HG03103 (cell line): ENCODE measurements around the gene CDK6.

Source experiments
- ATAC-seq: cut with Tn5 transposase; IDR thresholded peaks from one replicate; pipeline ENCODE4 v1.9.1; 2021; ENCODE audit warnings: low read depth; ENCODE audit not compliant: unreplicated experiment

Gene CDK6

DNA sequence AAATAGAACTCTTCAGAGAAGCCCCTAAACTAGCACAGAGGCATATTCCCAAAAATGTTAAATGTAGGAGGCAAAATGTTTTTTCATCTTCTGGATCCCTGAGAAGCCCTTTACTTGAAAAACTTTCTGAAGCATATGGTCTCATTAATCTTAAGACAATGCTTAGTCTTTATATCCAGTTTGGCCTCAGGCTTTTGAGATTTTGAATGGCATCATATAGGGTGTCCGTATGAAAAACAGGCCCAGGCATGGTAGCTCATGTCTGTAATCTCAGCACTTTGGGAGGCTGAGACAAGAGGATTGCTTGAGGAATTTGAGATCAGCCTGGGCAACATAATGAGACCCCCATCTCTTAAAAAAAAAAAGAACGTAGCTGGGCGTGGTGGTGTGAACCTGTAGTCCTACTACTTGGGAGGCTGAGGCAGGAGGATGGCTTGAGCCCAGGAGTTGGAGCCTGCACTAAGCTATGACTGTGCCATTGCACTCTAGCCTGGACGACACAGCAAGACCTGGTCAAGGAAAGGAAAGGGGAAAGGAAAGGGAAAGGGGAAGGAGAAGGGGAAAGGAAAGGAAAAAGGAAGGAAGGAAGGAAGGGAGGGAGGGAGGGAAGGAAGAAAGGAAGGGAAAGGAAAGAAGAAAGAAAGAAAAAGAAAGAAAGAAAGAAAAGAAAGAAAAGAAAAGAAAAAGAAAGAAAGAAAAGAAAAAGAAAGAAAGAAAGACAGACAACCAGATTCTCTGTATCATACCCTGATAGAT, 119.4 kb downstream of the CDK6 start:
- ATAC-seq, result no peak

- ATAC-seq, result no peak
These were observed 120.4 kb downstream of the CDK6 start for GRCh38 chr7:92715963-92716362.

DNA sequence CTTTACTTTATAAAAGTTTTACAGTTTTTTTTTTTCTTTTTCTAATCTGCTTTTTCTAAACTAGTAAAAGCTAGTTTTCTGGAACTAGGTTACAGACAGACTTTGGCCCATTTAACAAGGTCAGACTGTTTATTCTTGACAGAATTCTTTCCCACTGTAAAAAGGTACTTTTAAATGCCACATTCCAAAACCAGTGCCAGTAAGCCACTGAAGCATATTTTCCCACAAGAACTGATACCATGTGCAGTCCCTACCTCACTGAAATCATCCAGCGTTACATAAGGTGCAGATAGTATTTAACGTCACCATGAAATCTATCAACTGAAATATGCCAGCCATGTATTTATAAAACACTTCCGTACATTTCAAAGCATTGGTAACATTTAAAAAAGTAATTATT, 121.6 kb downstream of the CDK6 start:
- ATAC-seq, result no peak

DNA sequence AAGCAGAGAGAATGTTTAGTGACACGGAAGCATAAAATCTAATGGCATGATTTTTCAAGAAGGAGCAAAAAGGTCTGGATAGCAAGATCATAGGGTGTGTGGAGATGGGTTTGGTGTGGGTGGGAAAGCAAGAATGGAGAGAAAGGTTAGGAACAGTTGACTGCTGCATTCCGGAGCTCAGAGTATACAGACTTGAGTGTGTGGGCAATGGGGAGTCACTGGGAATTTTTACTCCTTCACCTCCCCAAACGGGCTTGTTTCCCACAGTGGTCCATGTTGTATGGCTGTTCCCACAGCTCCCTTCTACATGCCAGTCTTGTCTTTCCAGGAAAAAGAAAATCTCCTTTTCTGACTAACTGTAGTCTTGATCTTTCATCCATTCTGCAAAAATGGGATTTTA, 122.1 kb downstream of the CDK6 start:
- no peak for ATAC-seq

DNA sequence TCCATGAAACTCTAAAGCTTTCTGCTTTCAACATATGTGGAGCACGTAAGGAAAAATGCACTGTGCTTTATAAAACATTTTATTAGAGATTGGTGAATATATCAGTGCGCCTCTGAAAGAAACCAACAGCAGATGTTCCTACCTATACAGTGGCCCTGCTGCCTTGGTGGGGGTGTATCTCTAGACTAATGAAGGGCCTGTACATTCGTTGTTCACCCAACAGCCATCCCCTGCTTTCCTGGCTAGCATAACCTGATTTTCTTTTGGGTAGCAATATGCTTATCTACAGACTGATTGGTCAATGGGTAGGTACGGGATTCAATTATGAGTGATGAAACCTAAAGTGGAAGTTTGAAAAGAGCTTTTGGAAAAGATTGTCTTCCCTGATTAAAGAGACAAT, 126.5 kb downstream of the CDK6 start:
- no peak for ATAC-seq

GRCh38 chr7:92709150-92709549, 127.2 kb downstream of the CDK6 start:
- ATAC-seq, result no peak

DNA sequence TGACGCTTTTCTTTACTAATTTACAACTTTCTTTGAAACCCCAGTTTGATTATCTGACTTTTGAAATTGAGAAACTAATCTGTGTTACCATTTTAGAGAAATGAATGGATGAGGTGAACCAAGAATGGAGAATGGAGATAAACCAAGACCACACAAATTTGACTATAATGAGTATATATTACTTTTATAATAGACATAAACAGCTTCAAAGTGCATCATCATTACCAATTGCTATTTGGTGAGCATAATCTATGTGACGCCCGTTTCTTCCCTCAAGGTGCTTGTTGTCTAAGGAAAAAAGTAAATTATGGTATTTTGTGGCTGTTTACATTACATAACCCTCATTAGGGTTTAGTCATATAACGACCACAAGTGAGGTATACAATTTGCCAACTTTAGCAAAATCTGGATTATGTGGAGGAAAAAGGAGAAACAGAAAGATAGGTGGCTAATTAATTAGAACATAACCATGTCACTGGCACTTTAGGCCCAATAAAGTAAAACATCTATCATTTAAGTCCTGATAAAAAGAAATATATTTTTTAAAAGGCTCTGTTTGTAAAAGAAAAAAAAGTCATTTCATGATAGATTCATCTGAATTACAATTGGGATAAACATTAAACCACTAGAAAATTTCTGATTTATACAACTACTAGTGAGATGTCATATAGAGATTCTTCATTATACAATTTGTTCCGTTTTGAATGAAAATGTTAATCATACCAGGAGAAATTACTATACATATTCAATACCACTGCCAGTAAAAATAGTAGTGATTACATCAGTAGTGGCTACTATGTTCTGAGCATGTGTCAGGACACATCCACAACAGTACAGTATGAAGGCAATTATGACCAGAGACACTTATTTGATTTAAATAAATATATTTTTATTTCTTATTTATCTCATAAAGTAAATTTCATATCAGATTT, 128.0 kb downstream of the CDK6 start:
- no peak for ATAC-seq

- ATAC-seq, result no peak
These were observed 128.9 kb downstream of the CDK6 start for GRCh38 chr7:92707435-92707834.

GRCh38 chr7:92706563-92706962, 129.8 kb downstream of the CDK6 start:
- ATAC-seq, result no peak

DNA sequence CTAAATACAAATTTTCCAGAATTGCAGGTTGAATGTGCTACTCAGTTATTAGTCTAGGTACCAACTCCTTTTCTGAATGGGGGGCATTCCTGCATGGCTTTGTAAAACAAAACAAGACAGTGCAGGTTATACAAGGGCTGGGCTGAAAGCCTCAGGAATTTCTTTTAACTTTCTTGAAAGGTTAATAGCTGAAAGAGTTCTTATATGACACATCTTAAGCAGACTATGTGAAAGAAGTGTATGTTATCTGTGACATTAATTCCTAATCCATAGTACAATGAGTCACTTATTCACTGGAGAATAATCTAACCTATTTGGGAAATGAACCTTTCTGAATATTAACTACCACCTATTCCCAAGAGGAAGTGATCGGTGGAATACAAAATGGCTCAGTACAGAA, 130.5 kb downstream of the CDK6 start:
- ATAC-seq, result no peak

DNA sequence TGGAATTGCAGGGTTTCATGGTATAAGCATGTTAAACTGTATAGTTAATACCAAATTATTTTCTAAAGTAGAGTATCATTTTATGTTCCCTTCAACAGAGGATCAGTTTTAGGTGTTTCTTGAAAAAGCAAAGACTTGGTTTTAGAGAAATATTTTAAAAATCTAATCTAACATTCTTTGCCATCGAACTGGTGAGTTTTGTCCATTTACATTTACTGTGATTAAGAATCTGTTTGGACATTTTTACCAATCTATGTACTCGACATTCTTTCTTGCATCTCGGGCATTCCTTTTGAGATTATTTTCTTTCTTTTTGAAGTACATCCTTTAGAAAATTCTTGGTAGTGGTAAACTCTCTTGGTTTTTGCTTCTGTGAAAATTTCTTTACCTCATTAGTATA, 131.5 kb downstream of the CDK6 start:
- ATAC-seq, result no peak

DNA sequence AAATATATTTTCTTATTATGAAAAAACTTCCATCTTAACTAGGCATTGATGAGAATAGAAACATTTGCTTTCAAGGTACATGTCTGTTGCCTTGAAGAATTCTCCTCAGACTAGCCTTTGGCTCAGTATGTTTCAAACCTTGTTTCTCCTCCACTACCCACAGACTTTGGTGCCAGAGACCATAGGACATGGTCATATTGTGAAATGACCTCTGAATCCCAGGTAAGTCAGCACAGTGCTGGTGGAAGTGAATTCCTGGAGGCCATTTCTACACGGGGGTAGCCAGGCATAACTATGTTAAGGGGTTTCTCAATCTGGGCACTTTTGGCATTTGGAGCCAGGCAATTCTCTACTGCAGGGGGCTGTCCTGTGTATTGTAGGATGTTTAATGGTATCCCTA, 133.8 kb downstream of the CDK6 start:
- ATAC-seq, result no peak

- no peak for ATAC-seq
These were observed 136.3 kb downstream of the CDK6 start for GRCh38 chr7:92699966-92700514.

GRCh38 chr7:92699560-92699959, 136.8 kb downstream of the CDK6 start:
- no peak for ATAC-seq

DNA sequence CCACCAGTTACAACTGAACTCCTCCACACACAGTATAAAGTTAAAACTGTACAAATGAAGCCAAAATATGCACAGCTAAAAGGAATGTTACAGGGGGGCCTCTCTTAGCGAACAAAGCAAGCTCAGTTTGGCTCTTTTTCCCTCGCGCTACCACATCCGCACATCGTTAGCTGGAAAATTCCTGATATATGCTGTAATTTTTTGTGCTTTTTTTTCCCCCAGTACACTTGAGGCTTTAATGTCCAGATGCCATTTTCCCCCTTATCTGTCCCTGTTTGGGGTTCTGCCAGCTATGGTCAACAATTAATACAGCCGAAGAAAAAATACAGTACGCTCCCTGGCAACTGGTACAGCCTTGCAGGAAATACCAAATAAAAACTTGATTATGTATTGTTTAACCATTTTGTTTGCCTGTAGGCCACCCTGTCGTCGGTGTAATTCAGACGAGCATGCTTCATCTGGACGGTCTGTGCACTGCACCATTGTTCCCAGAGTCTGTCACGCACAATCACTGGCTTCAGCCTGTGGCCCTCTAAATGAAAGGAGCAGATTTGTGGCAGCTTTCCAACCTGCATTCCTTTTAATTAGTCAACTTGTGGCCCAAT, 138.0 kb downstream of the CDK6 start:
- no peak for ATAC-seq

DNA sequence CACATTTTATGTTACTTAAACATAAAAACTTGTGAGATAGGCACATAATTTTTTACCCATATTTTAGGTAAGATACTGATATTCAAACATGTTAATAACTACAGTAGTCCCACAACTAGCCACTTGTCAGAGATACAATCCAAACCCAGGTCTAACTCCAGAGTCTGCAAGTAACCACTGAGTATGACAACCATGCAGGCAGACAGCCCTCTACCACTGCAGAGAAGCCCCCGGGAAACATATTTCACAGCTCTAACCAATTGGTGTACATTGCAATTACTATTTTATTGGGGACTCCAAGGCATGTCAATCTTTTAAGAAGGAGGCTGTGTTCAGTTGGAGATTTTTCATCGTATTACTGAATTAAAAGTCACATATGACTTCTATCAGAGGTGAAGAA, 139.0 kb downstream of the CDK6 start:
- ATAC-seq, result no peak

DNA sequence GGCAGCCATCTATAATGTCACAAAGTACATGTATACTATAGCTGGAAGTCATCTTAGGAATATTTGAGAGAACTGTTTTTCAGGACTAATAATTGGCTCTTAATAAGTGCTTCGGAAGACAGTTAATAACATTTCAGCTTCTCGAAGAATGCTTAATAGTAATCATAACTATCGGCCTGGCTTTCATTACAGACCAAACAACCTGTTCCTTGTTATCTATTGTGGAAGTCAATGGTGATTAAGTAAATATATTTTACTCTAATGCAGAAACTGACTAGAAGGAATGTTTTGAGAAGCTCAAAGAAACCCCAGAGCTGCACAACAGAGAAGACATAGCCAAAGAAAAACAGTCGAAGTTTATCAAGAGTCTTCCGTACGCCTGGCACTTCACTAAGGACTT, 139.4 kb downstream of the CDK6 start:
- ATAC-seq, result no peak

DNA sequence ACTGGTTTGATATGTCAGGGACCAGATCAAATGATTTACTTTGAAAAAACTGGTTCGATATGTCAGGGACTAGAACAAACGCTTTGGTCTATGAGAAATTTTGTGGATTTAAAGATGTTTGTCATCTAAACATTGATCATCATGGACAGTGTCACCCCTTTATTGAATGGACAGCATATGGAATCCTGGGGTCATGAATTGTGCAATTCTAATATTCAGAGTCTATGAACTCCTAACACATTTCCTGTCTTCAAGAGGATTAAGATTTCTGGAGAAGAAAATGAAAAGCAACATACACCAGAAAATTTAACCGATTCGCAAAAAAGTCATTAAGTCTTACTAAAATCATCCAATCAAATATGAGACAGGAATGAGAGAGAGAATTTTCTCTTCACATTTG, 139.8 kb downstream of the CDK6 start:
- no peak for ATAC-seq

GRCh38 chr7:92695308-92696261, 140.8 kb downstream of the CDK6 start:
- ATAC-seq, result no peak

DNA sequence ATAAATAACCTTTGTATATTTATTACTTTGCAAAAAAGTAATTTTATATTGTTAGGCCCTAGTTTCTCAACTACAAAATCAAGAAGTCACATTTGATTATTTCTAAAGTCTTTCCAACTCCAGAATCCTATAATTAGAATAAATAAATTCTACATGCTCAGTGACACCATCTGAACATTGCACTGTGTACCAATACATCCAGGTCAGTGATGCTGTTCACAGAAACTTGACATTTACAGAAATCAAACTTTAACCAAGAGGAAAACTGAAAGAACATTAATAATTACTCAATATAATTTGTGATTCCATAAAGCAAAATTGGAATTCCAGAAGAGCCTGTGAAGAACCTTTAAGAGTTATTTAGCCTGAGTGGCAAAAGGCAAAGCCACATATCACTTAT, 142.2 kb downstream of the CDK6 start:
- ATAC-seq, result no peak
